ENCODE data around the gene RNF150. TPM values are rescaled to one million over a fixed set of nuclear protein-coding genes. Genes with fewer than 3 reads are reported as not detected.

The RNF150 gene
- total RNA-seq, 1 donor from 2014 or later: 56.5 TPM

DNA sequence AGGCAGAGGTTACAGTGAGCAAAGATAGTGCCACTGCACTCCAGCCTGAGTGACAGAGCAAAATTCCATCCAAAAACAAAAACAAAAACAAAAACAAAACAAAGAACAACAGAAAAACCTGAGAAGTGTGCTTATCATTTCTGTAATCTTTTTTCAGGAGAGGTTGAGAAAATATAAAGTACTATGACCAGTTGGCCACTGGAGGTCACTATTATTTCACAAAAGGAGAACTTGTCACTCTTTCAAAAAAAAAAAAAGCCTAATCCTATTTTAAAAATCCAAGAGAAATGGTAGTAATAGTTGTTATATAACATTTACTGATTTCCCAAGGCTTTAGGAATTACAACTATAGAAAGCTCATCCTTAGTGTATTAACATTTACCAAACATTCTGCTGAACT, 24.9 kb upstream of the RNF150 start:
- H3K9me3 Mint-ChIP-seq (ENCODE audit: unreplicated experiment): no peaks in the 10 kb centered on the region
- no peak overlapping the region for H3K4me3 Mint-ChIP-seq (ENCODE audit: unreplicated experiment)
- no peak overlapping the region for H3K27ac Mint-ChIP-seq (ENCODE audit: unreplicated experiment)
- H3K4me1 Mint-ChIP-seq (ENCODE audit: unreplicated experiment): no peaks in the 10 kb centered on the region
- TF ChIP-seq, protein P1, sequence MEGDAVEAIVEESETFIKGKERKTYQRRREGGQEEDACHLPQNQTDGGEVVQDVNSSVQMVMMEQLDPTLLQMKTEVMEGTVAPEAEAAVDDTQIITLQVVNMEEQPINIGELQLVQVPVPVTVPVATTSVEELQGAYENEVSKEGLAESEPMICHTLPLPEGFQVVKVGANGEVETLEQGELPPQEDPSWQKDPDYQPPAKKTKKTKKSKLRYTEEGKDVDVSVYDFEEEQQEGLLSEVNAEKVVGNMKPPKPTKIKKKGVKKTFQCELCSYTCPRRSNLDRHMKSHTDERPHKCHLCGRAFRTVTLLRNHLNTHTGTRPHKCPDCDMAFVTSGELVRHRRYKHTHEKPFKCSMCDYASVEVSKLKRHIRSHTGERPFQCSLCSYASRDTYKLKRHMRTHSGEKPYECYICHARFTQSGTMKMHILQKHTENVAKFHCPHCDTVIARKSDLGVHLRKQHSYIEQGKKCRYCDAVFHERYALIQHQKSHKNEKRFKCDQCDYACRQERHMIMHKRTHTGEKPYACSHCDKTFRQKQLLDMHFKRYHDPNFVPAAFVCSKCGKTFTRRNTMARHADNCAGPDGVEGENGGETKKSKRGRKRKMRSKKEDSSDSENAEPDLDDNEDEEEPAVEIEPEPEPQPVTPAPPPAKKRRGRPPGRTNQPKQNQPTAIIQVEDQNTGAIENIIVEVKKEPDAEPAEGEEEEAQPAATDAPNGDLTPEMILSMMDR (IDR thresholded peaks at IDR 0.05): peak; percentile 68
- peaks cover 8% of the 10 kb centered on the region for H3K27me3 Mint-ChIP-seq (ENCODE audit: unreplicated experiment)
- no peak for DNase-seq (ENCODE audit: extremely low spot score, unreplicated experiment)
- H3K36me3 Mint-ChIP-seq (ENCODE audit: unreplicated experiment): no peaks in the 10 kb centered on the region

- no peak for DNase-seq (ENCODE audit: extremely low spot score, unreplicated experiment)
- Mint-ChIP-seq H3K36me3 (ENCODE audit: unreplicated experiment) (no peaks in the 10 kb centered on the region), H3K27me3 (ENCODE audit: unreplicated experiment) (peaks cover 17% of the 10 kb centered on the region), H3K27ac (ENCODE audit: unreplicated experiment) (no peak overlapping the region), H3K4me3 (ENCODE audit: unreplicated experiment) (no peak overlapping the region), H3K4me1 (ENCODE audit: unreplicated experiment) (no peaks in the 10 kb centered on the region), H3K9me3 (ENCODE audit: unreplicated experiment) (no peaks in the 10 kb centered on the region)
- TF ChIP-seq, protein P1 (IDR thresholded peaks at IDR 0.05): no peak
Measured at GRCh38 chr4:141155586-141155985, 22.3 kb upstream of the RNF150 start.

GRCh38 chr4:141154725-141155124, 21.5 kb upstream of the RNF150 start:
- TF ChIP-seq, protein P1 (IDR thresholded peaks at IDR 0.05): no peak
- Mint-ChIP-seq H3K4me1 (ENCODE audit: unreplicated experiment) (no peaks in the 10 kb centered on the region), H3K36me3 (ENCODE audit: unreplicated experiment) (no peaks in the 10 kb centered on the region), H3K9me3 (ENCODE audit: unreplicated experiment) (no peaks in the 10 kb centered on the region), H3K27ac (ENCODE audit: unreplicated experiment) (no peak overlapping the region), H3K27me3 (ENCODE audit: unreplicated experiment) (peaks cover 22% of the 10 kb centered on the region), H3K4me3 (ENCODE audit: unreplicated experiment) (no peak overlapping the region)
- DNase-seq (ENCODE audit: extremely low spot score, unreplicated experiment): no peak

GRCh38 chr4:141153751-141154510, 20.7 kb upstream of the RNF150 start:
- TF ChIP-seq, protein P1 (IDR thresholded peaks at IDR 0.05): no peak
- Mint-ChIP-seq H3K4me1 (ENCODE audit: unreplicated experiment) (no peaks in the 10 kb centered on the region), H3K27me3 (ENCODE audit: unreplicated experiment) (peaks cover 22% of the 10 kb centered on the region), H3K27ac (ENCODE audit: unreplicated experiment) (no peak overlapping the region), H3K9me3 (ENCODE audit: unreplicated experiment) (no peaks in the 10 kb centered on the region), H3K4me3 (ENCODE audit: unreplicated experiment) (no peak overlapping the region), H3K36me3 (ENCODE audit: unreplicated experiment) (no peaks in the 10 kb centered on the region)
- DNase-seq (ENCODE audit: extremely low spot score, unreplicated experiment): no peak

DNA sequence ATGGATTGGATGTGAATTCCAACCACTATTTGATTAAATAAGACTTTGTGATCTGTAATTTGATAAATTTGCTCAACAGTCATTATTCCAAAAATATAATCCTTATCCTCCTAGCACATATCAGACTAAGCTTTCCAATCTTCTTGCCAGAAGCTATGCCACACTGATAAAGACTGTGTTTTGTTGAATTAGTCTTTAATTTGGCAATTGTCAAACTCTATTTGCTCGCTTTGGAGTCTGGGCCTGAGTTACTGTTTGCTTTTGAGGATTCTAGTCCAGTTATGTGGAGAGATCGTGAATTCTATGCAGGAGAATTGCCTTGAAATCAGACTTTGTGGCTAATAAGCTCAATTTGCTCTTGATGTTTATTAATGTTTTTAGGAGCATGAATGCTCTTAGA, 10.9 kb upstream of the RNF150 start:
- no peak for DNase-seq (ENCODE audit: extremely low spot score, unreplicated experiment)
- Mint-ChIP-seq H3K9me3 (ENCODE audit: unreplicated experiment) (no peaks in the 10 kb centered on the region), H3K27ac (ENCODE audit: unreplicated experiment) (no peak overlapping the region), H3K4me1 (ENCODE audit: unreplicated experiment) (peaks cover 8% of the 10 kb centered on the region), H3K27me3 (ENCODE audit: unreplicated experiment) (peaks cover 3% of the 10 kb centered on the region), H3K4me3 (ENCODE audit: unreplicated experiment) (no peak overlapping the region), H3K36me3 (ENCODE audit: unreplicated experiment) (no peaks in the 10 kb centered on the region)
- TF ChIP-seq, protein P1 (IDR thresholded peaks at IDR 0.05): no peak

Measured in osteocyte (in vitro differentiated cells).